PFSK-1 (cell line): ENCODE results near the gene SHANK2.

ENCODE experiments used
- FOXP2 ChIP-seq: optimal IDR thresholded peaks from 2 replicates; pipeline ENCODE3; 2011; ENCODE audit warnings: borderline replicate concordance, control low read depth, inconsistent platforms; ENCODE audit not compliant: insufficient read depth; ENCODE audit errors: extremely low read length, extremely low read depth
- SIN3A ChIP-seq: IDR thresholded peaks from 2 replicates; pipeline ENCODE4 v1.6.1; 2012; ENCODE audit warnings: mild to moderate bottlenecking, low read length, moderate library complexity, borderline replicate concordance; ENCODE audit not compliant: insufficient read depth
- TF ChIP-seq, protein P1 (sequence below), 2 experiments: IDR thresholded peaks; 2 replicates each; pipeline versions ENCODE4 v1.6.1 to v1.8.0; 2011 to 2012; ENCODE audit warnings: low read depth in 2 of 2, low read length in 2 of 2, control low read depth in 1 of 2, inconsistent platforms in 1 of 2, mild to moderate bottlenecking in 1 of 2, moderate library complexity in 1 of 2; ENCODE audit not compliant: insufficient read depth in 1 of 2

DNA sequence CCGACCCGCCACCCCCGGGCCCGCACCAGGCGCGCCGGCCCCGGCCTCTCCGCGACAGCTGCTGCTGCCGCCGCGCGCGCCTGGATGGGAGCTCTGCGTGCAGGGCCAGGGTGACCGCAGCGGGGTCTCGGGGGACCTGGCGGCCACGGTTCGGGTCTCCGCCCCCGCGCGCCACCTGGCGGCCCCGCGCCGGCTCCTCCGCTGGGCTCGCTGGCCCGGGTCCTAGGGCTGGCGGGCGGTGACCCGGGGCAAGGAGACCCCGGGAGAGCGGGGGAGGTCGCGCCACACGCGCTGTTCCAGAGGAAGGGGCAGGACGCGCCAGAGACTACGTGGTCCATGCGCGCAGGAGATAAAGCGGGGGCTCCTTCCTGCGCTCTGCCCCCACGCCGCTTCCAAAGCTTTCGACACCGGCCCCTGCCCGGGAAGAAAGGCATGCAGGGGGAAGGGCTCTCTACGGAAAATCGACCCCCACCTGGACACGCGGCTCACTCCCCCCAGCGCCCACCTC, 562 bp downstream of the SHANK2 start:
- TF ChIP-seq, protein P1, sequence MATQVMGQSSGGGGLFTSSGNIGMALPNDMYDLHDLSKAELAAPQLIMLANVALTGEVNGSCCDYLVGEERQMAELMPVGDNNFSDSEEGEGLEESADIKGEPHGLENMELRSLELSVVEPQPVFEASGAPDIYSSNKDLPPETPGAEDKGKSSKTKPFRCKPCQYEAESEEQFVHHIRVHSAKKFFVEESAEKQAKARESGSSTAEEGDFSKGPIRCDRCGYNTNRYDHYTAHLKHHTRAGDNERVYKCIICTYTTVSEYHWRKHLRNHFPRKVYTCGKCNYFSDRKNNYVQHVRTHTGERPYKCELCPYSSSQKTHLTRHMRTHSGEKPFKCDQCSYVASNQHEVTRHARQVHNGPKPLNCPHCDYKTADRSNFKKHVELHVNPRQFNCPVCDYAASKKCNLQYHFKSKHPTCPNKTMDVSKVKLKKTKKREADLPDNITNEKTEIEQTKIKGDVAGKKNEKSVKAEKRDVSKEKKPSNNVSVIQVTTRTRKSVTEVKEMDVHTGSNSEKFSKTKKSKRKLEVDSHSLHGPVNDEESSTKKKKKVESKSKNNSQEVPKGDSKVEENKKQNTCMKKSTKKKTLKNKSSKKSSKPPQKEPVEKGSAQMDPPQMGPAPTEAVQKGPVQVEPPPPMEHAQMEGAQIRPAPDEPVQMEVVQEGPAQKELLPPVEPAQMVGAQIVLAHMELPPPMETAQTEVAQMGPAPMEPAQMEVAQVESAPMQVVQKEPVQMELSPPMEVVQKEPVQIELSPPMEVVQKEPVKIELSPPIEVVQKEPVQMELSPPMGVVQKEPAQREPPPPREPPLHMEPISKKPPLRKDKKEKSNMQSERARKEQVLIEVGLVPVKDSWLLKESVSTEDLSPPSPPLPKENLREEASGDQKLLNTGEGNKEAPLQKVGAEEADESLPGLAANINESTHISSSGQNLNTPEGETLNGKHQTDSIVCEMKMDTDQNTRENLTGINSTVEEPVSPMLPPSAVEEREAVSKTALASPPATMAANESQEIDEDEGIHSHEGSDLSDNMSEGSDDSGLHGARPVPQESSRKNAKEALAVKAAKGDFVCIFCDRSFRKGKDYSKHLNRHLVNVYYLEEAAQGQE (IDR thresholded peaks at IDR 0.05; ENCODE audit: insufficient read depth in 1 of 2, low read depth in 2 of 2, low read length in 2 of 2): no peak
- TF ChIP-seq SIN3A: no peak
- TF ChIP-seq FOXP2: no peak
